HCT116 (cell line): ENCODE measurements around the gene PRKCH. TPM values are rescaled to one million over a fixed set of nuclear protein-coding genes. Genes with fewer than 3 reads are reported as not detected.

ENCODE experiments used
- ATAC-seq: fragments of 200-7000 bp; cut with Tn5 transposase; 2 replicates; pipeline ENCODE4 v1.9.1; 2020; ENCODE audit warnings: mild to moderate bottlenecking, moderate library complexity
- BruUV-seq: library from RNA; stranded (reverse); fragments of 400-500 nt; replicated peaks from 2 replicates; lab custom pipeline; 2021; lab: Mats Ljungman, UMichigan
- CTCF ChIA-PET: fragments of 300-600 bp; sonication (Branson Sonifier 250); formaldehyde crosslinking; loops from one replicate; lab custom pipeline; 2021; ENCODE audit warnings: antibody characterized with exemption; lab: Charles Lee
- POLR2A ChIA-PET: fragments of 300-600, 350-600 bp; sonication (Branson Sonifier 250); formaldehyde crosslinking; loops from one replicate; lab custom pipeline; 2021; ENCODE audit warnings: antibody characterized with exemption; lab: Charles Lee
- RAD21 ChIA-PET, 2 experiments: fragments of 300-600 bp; sonication (Branson Sonifier 250); formaldehyde crosslinking; loops; one replicate each; lab custom pipeline; 2023; ENCODE audit warnings: low total read pairs in 2 of 2; ENCODE audit not compliant: uncharacterized antibody in 2 of 2, unreplicated experiment in 2 of 2, low non-redundant PET in 1 of 2; lab: Charles Lee
- DNase-seq: peaks from one replicate; pipeline ENCODE4 v3.0.0-alpha.2; 2010; ENCODE audit warnings: low read depth, low spot score
- H2AFZ ChIP-seq: fragments of 200-600 bp; shearing (Covaris generic), sonication (generic); 2 replicates; pipeline ENCODE4 v1.6.1; 2017; ENCODE audit warnings: low read depth, mixed run types, mixed read lengths, antibody characterized with exemption, low read length; ENCODE audit not compliant: poor library complexity, severe bottlenecking
- H3K27ac ChIP-seq: 2 replicates; pipeline ENCODE4 v1.5.1; 2012; ENCODE audit warnings: low read depth, low read length
- H3K27me3 ChIP-seq: fragments of 200-600 bp; sonication (generic); 2 replicates; pipeline ENCODE4 v1.6.1; 2016; ENCODE audit warnings: mixed run types, low read length, mixed read lengths; ENCODE audit not compliant: insufficient read depth
- H3K36me3 ChIP-seq, 2 experiments: fragments of 200-500 bp in 1 of 2; fragments of 200-600 bp in 1 of 2; sonication (Bioruptor generic) in 1 of 2; sonication (generic) in 1 of 2; 2 replicates each; pipeline versions ENCODE4 v1.5.1 to v1.6.1; 2014 to 2016; ENCODE audit warnings: low read length in 2 of 2, inconsistent platforms in 1 of 2, mixed read lengths in 1 of 2, mixed run types in 1 of 2; ENCODE audit not compliant: insufficient read depth in 2 of 2, control insufficient read depth in 1 of 2
- H3K4me1 ChIP-seq, 2 experiments: fragments of 200-600 bp in 1 of 2; sonication (generic) in 1 of 2; 2 replicates each; pipeline versions ENCODE4 v1.5.1 to v1.6.1; 2012 to 2017; ENCODE audit warnings: low read length in 2 of 2, inconsistent platforms in 1 of 2, mild to moderate bottlenecking in 1 of 2, mixed read lengths in 1 of 2, mixed run types in 1 of 2, moderate library complexity in 1 of 2; ENCODE audit not compliant: insufficient read depth in 2 of 2, control insufficient read depth in 1 of 2
- H3K4me2 ChIP-seq: fragments of 200-600 bp; sonication (generic); 2 replicates; pipeline ENCODE4 v1.6.1; 2017; ENCODE audit warnings: mixed run types, low read length, mixed read lengths
- H3K4me3 ChIP-seq, 2 experiments: fragments of 200-600 bp in 1 of 2; sonication (generic) in 1 of 2; replicated peaks in 1 of 2; 2 replicates each; pipeline ENCODE4 v1.5.1; 2011 to 2016; ENCODE audit warnings: low read length in 2 of 2, control low read depth in 1 of 2, low read depth in 1 of 2, mild to moderate bottlenecking in 1 of 2, mixed read lengths in 1 of 2, mixed run types in 1 of 2
- H3K79me2 ChIP-seq: fragments of 200-600 bp; sonication (generic); 2 replicates; pipeline ENCODE4 v1.6.1; 2017; ENCODE audit warnings: mild to moderate bottlenecking, mixed run types, low read length, moderate library complexity, mixed read lengths; ENCODE audit not compliant: insufficient read depth
- H3K9ac ChIP-seq: fragments of 200-600 bp; sonication (generic); 2 replicates; pipeline ENCODE4 v1.6.1; 2016; ENCODE audit warnings: low read length, mixed read lengths
- H3K9me2 ChIP-seq: fragments of 200-600 bp; sonication (generic), shearing (Covaris generic); 2 replicates; pipeline ENCODE4 v1.6.1; 2017; ENCODE audit warnings: mixed run types, mild to moderate bottlenecking, moderate library complexity; ENCODE audit not compliant: insufficient read depth
- H3K9me3 ChIP-seq, 2 experiments: fragments of 200-500 bp in 1 of 2; fragments of 200-600 bp in 1 of 2; sonication (Bioruptor generic) in 1 of 2; sonication (generic) in 1 of 2; 2 replicates each; pipeline ENCODE4 v1.6.1; 2014 to 2017; ENCODE audit warnings: low read length in 2 of 2, mixed read lengths in 2 of 2, inconsistent platforms in 1 of 2, low read depth in 1 of 2, mild to moderate bottlenecking in 1 of 2, mixed run types in 1 of 2, moderate library complexity in 1 of 2; ENCODE audit not compliant: control insufficient read depth in 1 of 2, insufficient read depth in 1 of 2
- H4K20me1 ChIP-seq: fragments of 200-600 bp; sonication (generic), shearing (Covaris generic); 2 replicates; pipeline ENCODE4 v1.6.1; 2017; ENCODE audit warnings: mixed run types, mild to moderate bottlenecking, moderate library complexity; ENCODE audit not compliant: insufficient read depth
- CTCF ChIP-seq, 3 experiments: fragments of 200-600 bp in 1 of 3; sonication (generic) in 1 of 3; IDR thresholded peaks in 2 of 3; conservative IDR thresholded peaks in 1 of 3; 2 replicates each; pipeline ENCODE4 v1.5.1; 2012 to 2017; ENCODE audit warnings: low read depth in 2 of 3, low read length in 2 of 3, antibody characterized with exemption in 1 of 3, borderline replicate concordance in 1 of 3, control low read depth in 1 of 3, mild to moderate bottlenecking in 1 of 3, mixed read lengths in 1 of 3, mixed run types in 1 of 3, moderate library complexity in 1 of 3; ENCODE audit not compliant: insufficient read depth in 1 of 3
- FOSL1 ChIP-seq: IDR thresholded peaks from 2 replicates; pipeline ENCODE4 v1.6.1; 2012; ENCODE audit warnings: low read depth
- TCF7L2 ChIP-seq: IDR thresholded peaks from 2 replicates; pipeline ENCODE4 v1.7.0; 2011; ENCODE audit warnings: borderline replicate concordance, inconsistent platforms; ENCODE audit not compliant: insufficient read depth, insufficient read length; ENCODE audit errors: extremely low read depth
- intact Hi-C: fragments of 100-400 bp; cut with micrococcal nuclease; formaldehyde crosslinking; loops from 2 replicates; pipeline ENCODE4 v1.10.0; 2022
- total RNA-seq: library from RNA; stranded (reverse); gene quantifications from one replicate; pipeline ENCODE4 v1.2.1, GENCODE V29; 2021; ENCODE audit not compliant: unreplicated experiment
- TF ChIP-seq, protein P1 (sequence below): IDR thresholded peaks from 2 replicates; pipeline ENCODE4 v1.6.1; 2012
- TF ChIP-seq, protein P2 (sequence below): IDR thresholded peaks from 2 replicates; pipeline ENCODE4 v1.6.1; 2012

The PRKCH gene
- total RNA-seq, 1 experiment from 2014 or later: 16.6 TPM

- H3K4me2 ChIP-seq: no peak overlapping the region
- H3K79me2 ChIP-seq: no peaks in the 10 kb centered on the region
- intact Hi-C loops: no loop called here
- no peaks in the 10 kb centered on the region for H3K36me3 ChIP-seq
- no peaks in the 10 kb centered on the region for H4K20me1 ChIP-seq
- ChIA-PET POLR2A (no interaction called here), CTCF (no interaction called here), RAD21 (no interaction called here)
- no TSS peak for BruUV-seq
- no peak overlapping the region for H3K4me3 ChIP-seq
- TF ChIP-seq, protein P1, sequence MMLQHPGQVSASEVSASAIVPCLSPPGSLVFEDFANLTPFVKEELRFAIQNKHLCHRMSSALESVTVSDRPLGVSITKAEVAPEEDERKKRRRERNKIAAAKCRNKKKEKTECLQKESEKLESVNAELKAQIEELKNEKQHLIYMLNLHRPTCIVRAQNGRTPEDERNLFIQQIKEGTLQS: no peak
- TF ChIP-seq CTCF (IDR thresholded peaks at IDR 0.05 in 2 of 3, conservative IDR thresholded peaks at IDR 0.05 in 1 of 3; ENCODE audit: borderline replicate concordance in 1 of 3, insufficient read depth in 1 of 3, low read depth in 2 of 3, low read length in 2 of 3): no peak
- H3K9me3 ChIP-seq: no peaks in the 10 kb centered on the region
- H3K9ac ChIP-seq: no peak overlapping the region
- DNase-seq (no peak), ATAC-seq (no peak)
- peaks cover 17 to 18% of the 10 kb centered on the region in 2 experiments for H3K4me1 ChIP-seq
- H2AFZ ChIP-seq: no peak overlapping the region
- no peaks in the 10 kb centered on the region for H3K9me2 ChIP-seq
- no peaks in the 10 kb centered on the region for H3K27me3 ChIP-seq
- no peak overlapping the region for H3K27ac ChIP-seq
Observed at GRCh38 chr14:61417883-61418455, 96.6 kb downstream of the PRKCH start.

DNA sequence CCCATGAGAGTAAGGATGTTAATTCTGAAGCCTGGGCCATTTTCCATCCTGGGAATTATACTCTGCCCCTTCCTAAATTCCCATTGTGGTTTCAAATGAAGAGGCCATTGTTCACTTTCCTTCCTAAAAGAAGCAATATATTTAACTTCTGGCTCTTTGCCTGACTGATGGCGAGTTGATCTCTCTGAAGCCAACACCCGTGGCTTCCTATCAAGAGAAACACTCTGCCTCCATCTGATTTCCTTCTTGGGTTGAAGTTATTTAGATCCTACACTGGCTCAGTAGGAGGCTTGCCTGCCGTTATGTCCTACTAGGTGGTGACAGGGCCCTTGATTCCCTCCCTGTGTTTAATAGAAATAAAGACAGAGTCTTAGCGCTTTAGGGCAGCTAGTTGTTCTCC is 97.4 kb downstream of the PRKCH start:
- no peaks in the 10 kb centered on the region for H3K36me3 ChIP-seq
- no peak for ATAC-seq
- no peak overlapping the region for H3K9ac ChIP-seq
- no peaks in the 10 kb centered on the region for H3K27me3 ChIP-seq
- H2AFZ ChIP-seq: no peak overlapping the region
- H3K9me3 ChIP-seq: no peaks in the 10 kb centered on the region
- DNase-seq: no peak
- H3K4me2 ChIP-seq: no peak overlapping the region
- CTCF ChIA-PET: no interaction called here
- POLR2A ChIA-PET: no interaction called here
- no peaks in the 10 kb centered on the region for H3K9me2 ChIP-seq
- H3K4me3 ChIP-seq: no peak overlapping the region
- no peak overlapping the region for H3K27ac ChIP-seq
- no peaks in the 10 kb centered on the region for H4K20me1 ChIP-seq
- peaks cover 17 to 18% of the 10 kb centered on the region in 2 experiments for H3K4me1 ChIP-seq
- BruUV-seq: no TSS peak
- intact Hi-C loops: no loop called here
- RAD21 ChIA-PET: no interaction called here
- no peaks in the 10 kb centered on the region for H3K79me2 ChIP-seq
- TF ChIP-seq CTCF (IDR thresholded peaks at IDR 0.05 in 2 of 3, conservative IDR thresholded peaks at IDR 0.05 in 1 of 3; ENCODE audit: borderline replicate concordance in 1 of 3, insufficient read depth in 1 of 3, low read depth in 2 of 3, low read length in 2 of 3): no peak
- TF ChIP-seq, protein P2, sequence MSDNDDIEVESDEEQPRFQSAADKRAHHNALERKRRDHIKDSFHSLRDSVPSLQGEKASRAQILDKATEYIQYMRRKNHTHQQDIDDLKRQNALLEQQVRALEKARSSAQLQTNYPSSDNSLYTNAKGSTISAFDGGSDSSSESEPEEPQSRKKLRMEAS: no peak
- TF ChIP-seq FOSL1: no peak
- TF ChIP-seq TCF7L2: no peak
- TF ChIP-seq, protein P1: no peak
